GM21423 (cell line): ENCODE results near the gene WDR83.
A peak's percentile ranks its signal among the peaks of the same experiment; 100 is the strongest.
"Not testable (repeated sequence)": the region's sequence is repeated elsewhere in the genome, so short reads cannot be mapped to it uniquely, and the experiment has no call there.

Experiments used
- ATAC-seq: cut with Tn5 transposase; IDR thresholded peaks from one replicate; pipeline ENCODE4 v1.9.1; 2021; ENCODE audit warnings: mild to moderate bottlenecking, moderate library complexity; ENCODE audit not compliant: unreplicated experiment

Gene WDR83

GRCh38 chr19:12655546-12655945 lies 11.1 kb upstream of the WDR83 start:
- no peak for ATAC-seq

GRCh38 chr19:12656899-12657571 lies 9.6 kb upstream of the WDR83 start:
- no peak for ATAC-seq

GRCh38 chr19:12657966-12658365 lies 8.6 kb upstream of the WDR83 start:
- no peak for ATAC-seq

GRCh38 chr19:12660980-12661379 lies 5.6 kb upstream of the WDR83 start:
- no peak for ATAC-seq

GRCh38 chr19:12664406-12665280 lies 2.0 kb upstream of the WDR83 start:
- ATAC-seq = no peak

- ATAC-seq = peak; percentile 35
Observed at GRCh38 chr19:12665281-12665573, 1.4 kb upstream of the WDR83 start.

GRCh38 chr19:12665671-12666264 lies 839 bp upstream of the WDR83 start:
- ATAC-seq = no peak

- no peak for ATAC-seq
Observed at GRCh38 chr19:12667731-12668302, 1.2 kb downstream of the WDR83 start.

- ATAC-seq = no peak
Observed at GRCh38 chr19:12668346-12668745, 1.7 kb downstream of the WDR83 start.

GRCh38 chr19:12668932-12669269 lies 2.3 kb downstream of the WDR83 start:
- no peak for ATAC-seq

- ATAC-seq = no peak
Observed at GRCh38 chr19:12669270-12670158, 2.9 kb downstream of the WDR83 start.

- no peak for ATAC-seq
Observed at GRCh38 chr19:12670159-12670928, 3.7 kb downstream of the WDR83 start.

- ATAC-seq = no peak
Observed at GRCh38 chr19:12672744-12673143, 6.1 kb downstream of the WDR83 start.

GRCh38 chr19:12675399-12675798 lies 8.8 kb downstream of the WDR83 start:
- no peak for ATAC-seq

GRCh38 chr19:12675940-12676339 lies 9.3 kb downstream of the WDR83 start:
- ATAC-seq = no peak

GRCh38 chr19:12676384-12676792 lies 9.8 kb downstream of the WDR83 start:
- ATAC-seq = no peak

GRCh38 chr19:12676928-12677327 lies 10.3 kb downstream of the WDR83 start:
- no peak for ATAC-seq

- not testable (repeated sequence) for ATAC-seq
Observed at GRCh38 chr19:12678039-12678438, 11.4 kb downstream of the WDR83 start.

GRCh38 chr19:12680034-12680433 lies 13.4 kb downstream of the WDR83 start:
- no peak for ATAC-seq
